BE2C (cell line): Measurements from ENCODE around the gene PANK4.

Experiments used
- DNase-seq: peaks from one replicate; pipeline ENCODE4 v3.0.0-alpha.2; 2020
- H3K27me3 ChIP-seq: fragments of 250-450 bp; sonication (Bioruptor Pico); 2 replicates; pipeline ENCODE4 v1.5.1; 2020; ENCODE audit warnings: mild to moderate bottlenecking
- H3K36me3 ChIP-seq: fragments of 250-450 bp; sonication (Bioruptor Pico); 2 replicates; pipeline ENCODE4 v1.5.1; 2020; ENCODE audit warnings: mild to moderate bottlenecking
- H3K4me1 ChIP-seq: fragments of 250-450 bp; sonication (Bioruptor Pico); 2 replicates; pipeline ENCODE4 v1.5.1; 2020
- H3K4me3 ChIP-seq: 2 replicates; pipeline ENCODE4 v1.5.1; 2011; ENCODE audit warnings: low read depth, low read length
- H3K9me3 ChIP-seq: fragments of 250-450 bp; sonication (Bioruptor Pico); 2 replicates; pipeline ENCODE4 v1.5.1; 2020
- CTCF ChIP-seq: IDR thresholded peaks from 2 replicates; pipeline ENCODE4 v1.5.1; 2012; ENCODE audit warnings: mild to moderate bottlenecking, low read depth, low read length

The PANK4 gene

GRCh38 chr1:2548068-2548589 lies 21.7 kb upstream of the PANK4 start:
- Histone ChIP-seq H3K36me3 (no peaks in the 10 kb centered on the region), H3K27me3 (no peaks in the 10 kb centered on the region), H3K4me3 (no peak overlapping the region), H3K4me1 (peaks cover 30% of the 10 kb centered on the region), H3K9me3 (no peaks in the 10 kb centered on the region)
- TF ChIP-seq CTCF = peak; percentile 74
- DNase-seq = peak; percentile 77

- H3K4me1 ChIP-seq = peaks cover 36% of the 10 kb centered on the region
- H3K9me3 ChIP-seq = no peaks in the 10 kb centered on the region
- H3K4me3 ChIP-seq = peak overlapping the region; percentile 53
- no peak for TF ChIP-seq CTCF
- no peaks in the 10 kb centered on the region for H3K27me3 ChIP-seq
- DNase-seq = no peak
- no peaks in the 10 kb centered on the region for H3K36me3 ChIP-seq
Observed at GRCh38 chr1:2547210-2548067, 21.0 kb upstream of the PANK4 start.

GRCh38 chr1:2546515-2547209 lies 20.3 kb upstream of the PANK4 start:
- Histone ChIP-seq H3K4me3 (peak overlapping the region; percentile 53), H3K9me3 (no peaks in the 10 kb centered on the region), H3K4me1 (peaks cover 36% of the 10 kb centered on the region), H3K36me3 (no peaks in the 10 kb centered on the region), H3K27me3 (no peaks in the 10 kb centered on the region)
- DNase-seq = peak; percentile 75
- no peak for TF ChIP-seq CTCF

- H3K27me3 ChIP-seq = no peaks in the 10 kb centered on the region
Observed at GRCh38 chr1:2545754-2546514, 19.5 kb upstream of the PANK4 start.

More at GRCh38 chr1:2545754-2546514, 19.5 kb upstream of the PANK4 start:
- Histone ChIP-seq H3K36me3 (no peaks in the 10 kb centered on the region), H3K4me1 (peaks cover 36% of the 10 kb centered on the region), H3K4me3 (peak overlapping the region; percentile 53), H3K9me3 (no peaks in the 10 kb centered on the region)
- no peak for TF ChIP-seq CTCF
- DNase-seq = peak; percentile 90
